GM12878 (cell line): ENCODE measurements around the gene TELO2.

Source experiments
- HCFC1 ChIP-seq: fragments of 150-350 bp; IDR thresholded peaks from 2 replicates; pipeline ENCODE4 v1.6.1; 2014; ENCODE audit warnings: low read length
- ZSCAN29 ChIP-seq: fragments of 450-650 bp; IDR thresholded peaks from 2 replicates; pipeline ENCODE4 v1.6.1; 2017; ENCODE audit warnings: mild to moderate bottlenecking, moderate library complexity
- TF ChIP-seq, protein P1 (sequence below), 3 experiments: IDR thresholded peaks in 2 of 3; conservative IDR thresholded peaks in 1 of 3; 2 replicates each; pipeline ENCODE4 v1.5.1; 2011; ENCODE audit warnings: low read depth in 3 of 3, low read length in 3 of 3, mild to moderate bottlenecking in 3 of 3, control low read depth in 2 of 3, moderate library complexity in 2 of 3, inconsistent platforms in 1 of 3, mixed read lengths in 1 of 3; ENCODE audit not compliant: control insufficient read depth in 2 of 3, insufficient read depth in 1 of 3; ENCODE audit errors: extremely low read depth in 1 of 3

- TF ChIP-seq ZSCAN29 (no peak), HCFC1 (no peak)
- TF ChIP-seq, protein P1, sequence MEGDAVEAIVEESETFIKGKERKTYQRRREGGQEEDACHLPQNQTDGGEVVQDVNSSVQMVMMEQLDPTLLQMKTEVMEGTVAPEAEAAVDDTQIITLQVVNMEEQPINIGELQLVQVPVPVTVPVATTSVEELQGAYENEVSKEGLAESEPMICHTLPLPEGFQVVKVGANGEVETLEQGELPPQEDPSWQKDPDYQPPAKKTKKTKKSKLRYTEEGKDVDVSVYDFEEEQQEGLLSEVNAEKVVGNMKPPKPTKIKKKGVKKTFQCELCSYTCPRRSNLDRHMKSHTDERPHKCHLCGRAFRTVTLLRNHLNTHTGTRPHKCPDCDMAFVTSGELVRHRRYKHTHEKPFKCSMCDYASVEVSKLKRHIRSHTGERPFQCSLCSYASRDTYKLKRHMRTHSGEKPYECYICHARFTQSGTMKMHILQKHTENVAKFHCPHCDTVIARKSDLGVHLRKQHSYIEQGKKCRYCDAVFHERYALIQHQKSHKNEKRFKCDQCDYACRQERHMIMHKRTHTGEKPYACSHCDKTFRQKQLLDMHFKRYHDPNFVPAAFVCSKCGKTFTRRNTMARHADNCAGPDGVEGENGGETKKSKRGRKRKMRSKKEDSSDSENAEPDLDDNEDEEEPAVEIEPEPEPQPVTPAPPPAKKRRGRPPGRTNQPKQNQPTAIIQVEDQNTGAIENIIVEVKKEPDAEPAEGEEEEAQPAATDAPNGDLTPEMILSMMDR (IDR thresholded peaks at IDR 0.05 in 2 of 3, conservative IDR thresholded peaks at IDR 0.05 in 1 of 3; ENCODE audit: control insufficient read depth in 2 of 3, extremely low read depth in 1 of 3, insufficient read depth in 1 of 3, low read depth in 3 of 3, low read length in 3 of 3) = no peak
These were observed 26.7 kb downstream of the TELO2 start for GRCh38 chr16:1519831-1520230.
